Epithelial cell of proximal tubule (primary cell): ENCODE measurements around the gene NDUFS7. TPM values are rescaled to one million over a fixed set of nuclear protein-coding genes. Genes with fewer than 3 reads are reported as not detected.

Experiments used
- DNase-seq: peaks from one replicate; pipeline ENCODE4 v3.0.0-alpha.2; 2011; ENCODE audit warnings: low read depth
- H3K4me3 ChIP-seq: 2 replicates; pipeline ENCODE4 v1.5.1; 2011; ENCODE audit warnings: low read depth, mild to moderate bottlenecking, low read length
- total RNA-seq: library from RNA; depleted of rRNA; stranded (reverse); fragments of >200 nt; gene quantifications from 2 replicates; pipeline ENCODE4 v1.2.3, GENCODE V29; 2015
- TF ChIP-seq, protein P1 (sequence below): conservative IDR thresholded peaks from 2 replicates; pipeline ENCODE4 v1.5.1; 2012; ENCODE audit warnings: low read depth, mild to moderate bottlenecking, low read length

The NDUFS7 gene
- total RNA-seq, 1 donor from 2014 or later = 174 TPM

DNA sequence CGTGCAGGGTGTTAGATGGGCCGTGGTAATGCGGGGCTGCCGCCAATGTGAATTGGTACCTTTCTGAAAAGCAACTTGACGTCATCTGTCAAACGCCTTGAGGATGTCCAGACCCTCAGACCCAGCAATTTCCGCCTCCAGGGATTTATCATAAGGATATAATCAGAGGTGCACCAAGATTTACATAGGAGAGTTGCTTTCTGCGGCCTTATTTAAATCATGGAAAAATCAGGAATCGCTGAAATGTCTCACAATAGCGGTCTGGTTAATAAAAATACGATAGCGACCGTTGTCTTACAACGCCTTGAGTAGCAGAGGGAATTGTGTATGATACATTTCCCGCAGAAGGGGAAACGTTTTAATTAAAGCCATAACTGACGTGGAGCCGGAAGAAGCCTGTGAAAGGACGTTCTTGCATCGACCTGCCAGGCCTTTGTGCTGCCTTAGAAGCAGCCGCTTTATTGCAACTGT is 32.3 kb upstream of the NDUFS7 start:
- H3K4me3 ChIP-seq = no peak overlapping the region
- TF ChIP-seq, protein P1, sequence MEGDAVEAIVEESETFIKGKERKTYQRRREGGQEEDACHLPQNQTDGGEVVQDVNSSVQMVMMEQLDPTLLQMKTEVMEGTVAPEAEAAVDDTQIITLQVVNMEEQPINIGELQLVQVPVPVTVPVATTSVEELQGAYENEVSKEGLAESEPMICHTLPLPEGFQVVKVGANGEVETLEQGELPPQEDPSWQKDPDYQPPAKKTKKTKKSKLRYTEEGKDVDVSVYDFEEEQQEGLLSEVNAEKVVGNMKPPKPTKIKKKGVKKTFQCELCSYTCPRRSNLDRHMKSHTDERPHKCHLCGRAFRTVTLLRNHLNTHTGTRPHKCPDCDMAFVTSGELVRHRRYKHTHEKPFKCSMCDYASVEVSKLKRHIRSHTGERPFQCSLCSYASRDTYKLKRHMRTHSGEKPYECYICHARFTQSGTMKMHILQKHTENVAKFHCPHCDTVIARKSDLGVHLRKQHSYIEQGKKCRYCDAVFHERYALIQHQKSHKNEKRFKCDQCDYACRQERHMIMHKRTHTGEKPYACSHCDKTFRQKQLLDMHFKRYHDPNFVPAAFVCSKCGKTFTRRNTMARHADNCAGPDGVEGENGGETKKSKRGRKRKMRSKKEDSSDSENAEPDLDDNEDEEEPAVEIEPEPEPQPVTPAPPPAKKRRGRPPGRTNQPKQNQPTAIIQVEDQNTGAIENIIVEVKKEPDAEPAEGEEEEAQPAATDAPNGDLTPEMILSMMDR = no peak
- DNase-seq = no peak

DNA sequence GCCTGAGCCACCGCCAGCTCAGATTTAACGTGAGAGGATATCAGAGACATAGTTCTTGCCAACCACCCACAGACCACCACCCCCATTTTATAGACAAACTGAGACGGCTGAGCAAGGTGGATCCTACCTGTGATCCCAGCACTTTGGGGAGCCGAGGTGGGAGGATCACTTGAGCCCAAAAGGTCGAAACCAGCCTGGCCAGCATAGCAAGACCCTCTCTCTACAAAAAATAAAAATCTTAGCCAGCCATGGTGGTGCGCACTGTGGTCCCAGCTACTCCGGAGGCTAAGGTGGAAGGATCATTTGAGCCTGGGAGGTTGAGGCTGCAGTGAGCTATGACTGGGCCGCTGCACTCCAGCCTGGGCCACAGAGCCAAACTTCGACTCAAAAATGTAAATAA is 30.6 kb upstream of the NDUFS7 start:
- DNase-seq = no peak
- TF ChIP-seq, protein P1 = no peak
- no peak overlapping the region for H3K4me3 ChIP-seq

DNA sequence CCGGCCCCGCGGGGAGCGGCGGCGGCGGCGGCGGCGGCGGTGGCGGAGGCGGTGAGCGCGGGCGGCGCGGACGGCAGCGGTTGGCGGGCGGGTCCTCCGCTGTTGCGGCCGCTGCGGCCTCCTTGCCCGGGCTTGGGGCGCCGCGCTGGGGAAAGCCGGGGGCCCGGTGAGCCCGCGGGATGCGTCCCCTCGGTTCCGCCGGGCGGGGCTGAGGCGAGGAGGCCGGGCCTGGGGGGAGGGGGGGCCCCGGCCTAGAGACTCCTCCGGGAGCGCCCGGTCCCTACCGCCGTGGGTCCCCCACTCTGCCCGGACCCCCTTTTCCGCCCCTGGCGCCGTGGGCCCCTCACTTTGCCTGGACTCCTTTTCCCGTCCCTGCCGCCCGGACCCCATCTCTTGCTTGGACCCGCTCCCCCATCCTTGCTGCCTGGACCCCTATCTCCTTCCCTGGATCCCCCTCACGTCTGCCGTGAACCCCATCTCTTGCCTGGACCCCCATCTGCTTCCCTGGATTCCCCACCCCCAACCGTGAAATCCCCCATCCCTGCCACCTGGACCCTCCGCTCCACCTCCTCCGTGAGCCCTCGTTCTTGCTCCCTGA is 28.6 kb upstream of the NDUFS7 start:
- peak overlapping the region; percentile 77 for H3K4me3 ChIP-seq
- no peak for DNase-seq
- TF ChIP-seq, protein P1 = no peak

DNA sequence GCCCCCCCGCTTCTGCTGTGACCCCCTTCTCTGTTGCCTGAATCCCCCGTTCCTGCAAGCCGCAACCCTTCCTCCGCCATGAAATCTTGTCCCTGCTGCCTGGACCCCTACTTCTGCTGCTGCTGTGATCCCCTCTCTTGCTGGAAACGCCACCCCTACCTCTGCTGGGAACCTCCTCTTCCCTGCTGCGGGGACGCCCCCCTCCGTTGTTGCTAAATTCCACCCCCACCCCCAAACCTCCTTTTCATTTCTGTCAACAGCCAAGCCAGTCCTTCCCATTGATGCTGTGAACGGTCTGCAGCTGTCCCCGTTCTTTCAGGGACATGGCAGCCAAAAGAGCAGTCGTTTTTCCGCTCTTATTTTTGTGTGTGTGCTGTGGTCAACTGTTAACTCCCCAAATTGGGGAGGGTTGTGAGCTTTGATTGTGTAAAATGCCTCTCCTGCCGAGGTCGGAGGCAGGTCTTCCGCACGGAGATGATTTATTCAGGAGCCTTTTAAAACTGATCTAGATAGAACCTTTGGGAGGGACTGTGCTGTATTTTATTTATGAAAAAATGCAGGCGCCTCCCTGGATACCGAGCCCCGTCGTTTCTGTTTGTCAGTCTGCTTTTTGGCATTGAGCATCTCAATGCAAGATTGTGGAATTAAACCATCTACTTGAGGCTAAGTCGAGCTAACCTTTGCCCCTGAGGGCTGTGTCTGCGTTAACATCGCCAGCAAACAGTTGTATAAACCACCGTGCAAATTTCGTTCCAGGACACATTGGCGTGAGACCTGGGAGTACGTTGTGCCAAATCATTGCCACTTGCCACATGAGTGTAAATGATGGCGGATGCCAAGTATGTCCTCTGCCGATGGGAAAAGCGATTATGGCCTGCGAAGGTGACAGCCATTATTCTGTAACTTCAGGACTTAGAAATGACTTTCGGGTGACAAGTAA is 27.9 kb upstream of the NDUFS7 start:
- TF ChIP-seq, protein P1 = no peak
- DNase-seq = no peak

DNA sequence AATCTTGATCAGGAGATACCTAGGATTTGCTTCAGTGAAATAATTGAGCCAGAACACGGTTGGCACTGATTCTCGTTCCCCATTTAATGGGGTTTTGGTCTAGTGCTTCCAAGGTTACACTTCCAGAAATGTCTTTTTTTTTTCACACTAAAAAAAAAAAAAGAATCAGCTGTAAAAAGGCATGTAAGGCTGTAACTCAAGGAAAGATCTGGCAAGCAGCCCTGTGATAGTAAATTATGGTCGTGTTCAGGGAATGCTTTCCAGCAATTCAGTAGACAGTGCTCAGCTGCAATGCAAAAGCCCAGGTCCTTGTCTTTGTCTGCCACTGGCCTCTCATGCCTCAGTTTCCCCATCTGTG is 27.2 kb upstream of the NDUFS7 start:
- no peak overlapping the region for H3K4me3 ChIP-seq
- DNase-seq = no peak
- TF ChIP-seq, protein P1 = no peak

More for the DNA sequence above, 27.9 kb upstream of the NDUFS7 start:
- peak overlapping the region; percentile 77 for H3K4me3 ChIP-seq

DNA sequence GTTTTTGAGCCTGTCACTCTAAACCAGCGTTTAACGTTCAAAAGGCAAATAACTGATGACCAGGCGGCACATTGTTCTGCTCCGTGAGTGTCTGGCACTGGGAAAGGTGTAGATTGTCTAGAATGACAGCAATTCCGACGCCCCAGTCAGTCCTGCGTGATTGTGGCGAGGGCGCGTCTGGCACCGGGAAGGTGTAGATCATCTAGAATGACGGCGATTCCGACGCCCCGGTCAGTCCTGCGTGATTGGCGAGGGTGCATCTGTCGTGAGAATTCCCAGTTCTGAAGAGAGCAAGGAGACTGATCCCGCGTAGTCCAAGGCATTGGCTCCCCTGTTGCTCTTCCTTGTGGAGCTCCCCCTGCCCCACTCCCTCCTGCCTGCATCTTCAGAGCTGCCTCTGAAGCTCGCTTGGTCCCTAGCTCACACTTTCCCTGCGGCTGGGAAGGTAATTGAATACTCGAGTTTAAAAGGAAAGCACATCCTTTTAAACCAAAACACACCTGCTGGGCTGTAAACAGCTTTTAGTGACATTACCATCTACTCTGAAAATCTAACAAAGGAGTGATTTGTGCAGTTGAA is 26.1 kb upstream of the NDUFS7 start:
- no peak for DNase-seq
- TF ChIP-seq, protein P1 = no peak
- H3K4me3 ChIP-seq = no peak overlapping the region
